Uterus (tissue), 4 donors: ENCODE results near the gene FKBP3. TPM values are rescaled to one million over a fixed set of nuclear protein-coding genes. Genes with fewer than 3 reads are reported as not detected.

Source experiments
- DNase-seq, 2 donors: peaks; one replicate each; pipeline ENCODE4 v3.0.0-alpha.2; 2019 to 2020
- H3K27ac ChIP-seq, 2 donors: fragments of 200-600 bp; sonication (generic); 1 replicate in 1 of 2; 2 replicates in 1 of 2; pipeline ENCODE4 v1.5.1; 2016 to 2018
- H3K27me3 ChIP-seq, 2 donors: fragments of 200-600 bp; sonication (generic); one replicate each; pipeline ENCODE4 v1.5.1; 2018 to 2019; ENCODE audit warnings: control low read depth in 1 of 2
- H3K36me3 ChIP-seq, 2 donors: fragments of 200-600 bp; sonication (generic); one replicate each; pipeline ENCODE4 v1.5.1; 2019; ENCODE audit warnings: control low read depth in 1 of 2
- H3K4me1 ChIP-seq, 2 donors: fragments of 200-600 bp; sonication (generic); one replicate each; pipeline ENCODE4 v1.5.1; 2018 to 2019; ENCODE audit warnings: control low read depth in 1 of 2
- H3K4me3 ChIP-seq, 2 donors: fragments of 200-600 bp; sonication (generic); 1 replicate in 1 of 2; 2 replicates in 1 of 2; pipeline ENCODE4 v1.5.1; 2018 to 2019; ENCODE audit warnings: mild to moderate bottlenecking in 1 of 2
- H3K9me3 ChIP-seq, 2 donors: fragments of 200-600 bp; sonication (generic); one replicate each; pipeline ENCODE4 v1.5.1; 2019; ENCODE audit warnings: control low read depth in 1 of 2
- CTCF ChIP-seq, 4 experiments: fragments of 200-600 bp in 2 of 4; fragments of 450-650 bp in 2 of 4; sonication (generic) in 2 of 4; IDR thresholded peaks; one replicate each; pipeline ENCODE4 v1.5.1; 2016 to 2019; ENCODE audit warnings: antibody characterized with exemption in 4 of 4, mild to moderate bottlenecking in 2 of 4, moderate library complexity in 1 of 4
- POLR2A ChIP-seq, 2 donors: fragments of 450-650 bp; IDR thresholded peaks; one replicate each; pipeline ENCODE4 v1.6.1; 2016; ENCODE audit warnings: antibody characterized with exemption in 2 of 2, mild to moderate bottlenecking in 1 of 2, moderate library complexity in 1 of 2
- intact Hi-C: fragments of 100-400 bp; cut with DNase I; formaldehyde crosslinking; loops from one replicate; pipeline ENCODE4 v1.15.1; 2023; ENCODE audit warnings: low total_unique reads
- small RNA-seq: library from RNA; depleted of rRNA; stranded (forward); fragments of <200 nt; gene quantifications from one replicate; pipeline ENCODE3, GENCODE V24; 2016
- total RNA-seq, 4 donors: library from RNA; depleted of rRNA in 3 of 4; stranded (reverse); fragments of >200 nt in 3 of 4; gene quantifications; one replicate each; pipeline versions ENCODE4 v1.1.0 to v1.2.4, GENCODE V29; 2014 to 2023
- donor health status: DM: yes; HTN: yes; CAD: no.

FKBP3 gene
- total RNA-seq, 4 donors from 2014 or later: 20.2 to 57.7 (median 37.8) TPM

DNA sequence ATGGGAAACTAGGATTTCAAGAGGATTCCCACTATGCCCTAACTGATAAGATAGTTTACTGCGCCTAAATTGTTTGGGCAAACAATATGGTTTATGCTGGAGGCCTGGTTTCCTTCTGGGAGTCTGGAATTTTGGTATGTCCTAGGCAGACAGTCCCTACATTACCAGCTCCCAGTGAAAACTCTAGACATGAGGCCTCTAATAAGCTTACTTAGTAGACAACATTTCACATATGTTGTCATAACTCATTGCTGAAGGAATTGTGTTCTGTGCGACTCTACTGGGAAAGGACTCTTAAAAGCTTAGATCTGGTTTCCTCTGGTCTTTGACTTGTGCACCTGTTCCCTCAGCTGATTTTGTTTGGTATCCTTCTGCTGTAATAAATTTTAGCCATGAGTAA, 68.3 kb downstream of the FKBP3 start:
- Histone ChIP-seq H3K9me3 (no peaks in the 10 kb centered on the region), H3K4me1 (no peaks in the 10 kb centered on the region), H3K36me3 (no peaks in the 10 kb centered on the region), H3K27ac (no peak overlapping the region), H3K27me3 (no peaks in the 10 kb centered on the region), H3K4me3 (no peak overlapping the region)
- no peak for DNase-seq
- TF ChIP-seq POLR2A (IDR thresholded peaks at IDR 0.05) (no peak), CTCF (IDR thresholded peaks at IDR 0.05) (no peak)
- intact Hi-C loops: no loop called here

Small RNAs within 50 kb of the gene (small RNA-seq; reads per million reads assigned to genes)
- gene RF00151 (0.18 reads per million), gene SNORD127 (9,621 reads per million, percentile 99 among the genes with 10 or more reads in this experiment)

Other genes with a start within 250 kb of the FKBP3 start
- gene KLHL28, start 172.5 kb downstream of the FKBP3 start, total RNA-seq: 10 to 100 TPM in 3 of 4 donors, 1 to 10 TPM in 1; 3.6 to 40.2 (median 16.0) TPM
- 10 to 100 TPM; 10.9 to 56.5 (median 31.7) TPM for gene TOGARAM1, start 172.3 kb downstream of the FKBP3 start, total RNA-seq
- 100 to 1,000 TPM in 1 of 4 donors, 10 to 100 TPM in 3; 39.1 to 243 (median 69.5) TPM for gene PRPF39, start 50.4 kb downstream of the FKBP3 start, total RNA-seq
- 10 to 100 TPM in 1 of 4 donors, 1 to 10 TPM in 3; 6.9 to 25.7 (median 9.0) TPM for gene FANCM, start 1.4 kb upstream of the FKBP3 start, total RNA-seq
- 10 to 100 TPM in 3 of 4 donors, 1 to 10 TPM in 1; 8.7 to 73.7 (median 25.8) TPM for gene MIS18BP1, start 118.7 kb upstream of the FKBP3 start, total RNA-seq